Pancreas (tissue), 10 donors: Measurements from ENCODE around the gene GOLGA8M. TPM values are rescaled to one million over a fixed set of nuclear protein-coding genes. Genes with fewer than 3 reads are reported as not detected.
"Not testable (repeated sequence)": the region's sequence is repeated elsewhere in the genome, so short reads cannot be mapped to it uniquely, and the experiment has no call there.

ENCODE experiments used
- ATAC-seq, 4 donors: fragments of 200-7000 bp; cut with Tn5 transposase; one replicate each; pipeline versions ENCODE4 v1.8.0 to v1.9.1; 2020; ENCODE audit warnings: mild to moderate bottlenecking in 4 of 4, moderate library complexity in 4 of 4
- DNase-seq, 6 donors: peaks; one replicate each; pipeline ENCODE4 v3.0.0-alpha.2; 2020
- FAIRE-seq: peaks from 2 replicates; lab custom pipeline; 2012; peaks lifted over from hg19 to GRCh38; lab: Jason Lieb, UNC
- H3K27ac ChIP-seq, 4 donors: fragments of 200-600 bp; sonication (generic); 1 replicate in 3 of 4; 2 replicates in 1 of 4; pipeline versions ENCODE4 v1.5.0 to v1.8.0; 2020
- H3K27me3 ChIP-seq, 4 donors: fragments of 200-600 bp; one replicate each; pipeline ENCODE4 v1.8.0; 2021
- H3K36me3 ChIP-seq, 3 donors: fragments of 200-600 bp; sonication (generic) in 1 of 3; one replicate each; pipeline versions ENCODE4 v1.5.0 to v1.8.0; 2020 to 2021
- H3K4me1 ChIP-seq, 3 donors: fragments of 200-600 bp; one replicate each; pipeline ENCODE4 v1.8.0; 2021
- H3K4me3 ChIP-seq, 4 donors: fragments of 200-600 bp; sonication (generic) in 2 of 4; one replicate each; pipeline versions ENCODE4 v1.5.0 to v1.8.0; 2020 to 2021
- H3K9me3 ChIP-seq, 4 donors: fragments of 200-600 bp; one replicate each; pipeline ENCODE4 v1.8.0; 2021
- WGBS, 2 donors: extraction: QIAGEN DNeasy Blood & Tissue Kit; methylation state at CpG; one replicate each; pipeline ENCODE4 v1.1.7; 2013; 5-methylcytosine and 5-hydroxymethylcytosine counted together
- intact Hi-C, 3 donors: fragments of 100-400 bp; cut with DNase I; formaldehyde crosslinking; loops; one replicate each; pipeline versions ENCODE4 v1.11.1 to v1.14.2; 2022
- polyA plus RNA-seq, 2 donors: library from polyadenylated mRNA; stranded (reverse); fragments of 200-250 nt; gene quantifications; one replicate each; pipeline ENCODE4 v1.2.3, GENCODE V29; 2013
- total RNA-seq, 6 donors: library from RNA; stranded (reverse); fragmentation: NEBNext Ultra II Directional in 4 of 6; extraction: Animal tissue kit (Norgen Biotek cat#: 25700) in 4 of 6; gene quantifications; one replicate each; pipeline versions ENCODE4 v1.2.1 to v1.2.4, GENCODE V29; 2021 to 2023
- donor health status: healthy with polysubstance abuse.
- donor health status: DM: no; HTN: no; CAD: no; lungs with moderate emphysema.
- donor health status: DM: no; HTN: no; CAD: no.
- donor health status: control.
- donor health status: control.
- donor health status: Bipolar disorder and iron deficiency.
- donor health status: DM: yes; HTN: yes; CAD: no.
- donor health status: DM: no; HTN: no; CAD: no.
- donor health status: DM: no; HTN: no; CAD: no.
- donor health status: DM: yes; HTN: yes; CAD: no.

The GOLGA8M gene
- total and polyA plus RNA-seq, 8 donors: 0.69 to 2.1 (median 1.4) TPM

DNA sequence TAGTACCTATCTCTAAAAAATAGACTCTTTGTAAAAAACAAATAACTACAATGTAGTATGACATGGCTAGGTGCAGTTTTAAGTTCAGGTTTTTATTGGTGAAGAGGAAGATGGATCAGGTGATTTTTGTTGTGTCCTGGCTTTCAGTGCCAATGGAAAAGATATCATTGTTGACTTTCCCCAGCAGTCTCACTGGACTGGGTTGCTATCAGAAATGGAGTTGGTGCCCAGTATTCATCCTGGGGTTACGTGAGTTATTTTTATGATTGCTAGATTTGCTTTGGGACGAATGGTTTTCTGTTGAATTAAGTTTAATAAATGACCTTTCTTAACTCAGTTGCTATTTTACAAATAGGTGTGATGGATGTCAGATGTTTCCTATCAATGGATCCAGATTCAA lies 38.7 kb downstream of the GOLGA8M start:
- intact Hi-C loops, H3K9me3 ChIP-seq, H3K4me1 ChIP-seq, H3K4me3 ChIP-seq, DNase-seq, FAIRE-seq, H3K27me3 ChIP-seq, H3K27ac ChIP-seq, H3K36me3 ChIP-seq: not testable (repeated sequence)
- no CpG with 5 or more reads among the region's 2 CpGs for WGBS, 2 donors
- ATAC-seq: peak in 2 of 4 donors; percentile 52 to 73

DNA sequence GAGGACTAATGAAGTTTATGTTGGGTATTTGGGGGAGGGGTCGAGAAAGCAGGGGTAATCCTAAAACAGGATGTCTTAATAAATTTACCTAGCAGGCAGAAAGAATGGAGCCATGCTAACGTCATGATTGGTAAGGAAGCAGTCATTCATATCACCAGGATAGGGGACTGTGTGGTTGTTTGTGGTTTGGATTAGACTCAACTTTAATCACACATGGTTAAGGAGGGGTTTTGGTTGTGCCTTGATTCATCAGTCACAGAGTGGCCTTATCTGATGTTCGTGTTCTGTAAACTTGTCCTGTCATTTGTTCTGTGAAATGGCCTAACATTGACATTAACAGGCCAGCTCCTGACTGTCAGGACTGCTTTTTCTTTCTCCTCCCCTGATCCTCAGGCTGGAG lies 40.1 kb downstream of the GOLGA8M start:
- H3K4me1 ChIP-seq, H3K4me3 ChIP-seq, ATAC-seq, FAIRE-seq, H3K36me3 ChIP-seq, intact Hi-C loops, H3K9me3 ChIP-seq, H3K27me3 ChIP-seq, H3K27ac ChIP-seq, DNase-seq: not testable (repeated sequence)
- WGBS, 2 donors: no CpG with 5 or more reads among the region's 3 CpGs

DNA sequence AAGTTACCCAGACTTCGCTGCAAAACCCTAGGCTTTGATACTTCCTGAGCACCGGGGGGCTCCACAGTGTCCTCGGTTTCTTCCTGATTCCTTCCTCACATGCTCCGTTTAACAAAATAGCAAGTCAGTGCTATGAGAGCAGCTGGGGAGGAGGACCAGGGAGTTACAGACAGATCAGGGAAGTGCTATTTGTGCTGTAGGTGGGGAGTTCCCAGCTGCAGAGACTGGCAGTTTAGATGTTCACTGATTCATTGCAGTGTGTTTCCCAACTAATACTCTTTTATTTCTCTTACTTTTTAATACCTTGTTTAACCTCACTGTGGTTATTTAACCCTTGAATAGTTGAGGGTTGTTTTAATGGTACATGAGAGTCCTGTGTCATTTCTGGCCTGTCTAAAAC lies 45.8 kb downstream of the GOLGA8M start:
- FAIRE-seq, DNase-seq: not testable (repeated sequence)
- WGBS, 2 donors: no CpG with 5 or more reads among the region's 4 CpGs

DNA sequence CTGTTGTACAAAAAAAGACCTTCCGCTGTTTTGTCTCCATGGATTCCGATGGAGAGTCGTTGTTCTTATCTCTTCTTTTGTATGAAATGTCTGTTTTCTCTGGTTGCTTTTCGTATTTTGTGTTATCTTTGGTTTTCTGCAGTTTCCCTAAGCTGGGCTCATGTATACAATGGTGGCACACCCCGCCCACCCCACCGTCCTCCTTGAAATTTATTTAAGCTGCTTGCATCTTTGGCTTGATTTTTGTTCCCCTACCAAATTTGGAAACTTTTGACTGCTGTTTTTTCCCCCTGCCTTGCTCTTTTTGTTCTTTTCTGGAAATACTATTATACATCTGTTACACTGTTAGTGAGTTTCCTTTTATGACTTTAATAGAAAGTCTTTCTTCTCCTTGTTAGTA lies 47.6 kb downstream of the GOLGA8M start:
- not testable (repeated sequence) for FAIRE-seq, DNase-seq
- WGBS, 2 donors: 83 to 86% methylated on average over 6 of the region's 6 CpGs

More for the DNA sequence above, 45.8 kb downstream of the GOLGA8M start:
- H3K4me1 ChIP-seq, H3K27me3 ChIP-seq, H3K4me3 ChIP-seq, intact Hi-C loops, H3K36me3 ChIP-seq, ATAC-seq, H3K27ac ChIP-seq, H3K9me3 ChIP-seq: not testable (repeated sequence)

DNA sequence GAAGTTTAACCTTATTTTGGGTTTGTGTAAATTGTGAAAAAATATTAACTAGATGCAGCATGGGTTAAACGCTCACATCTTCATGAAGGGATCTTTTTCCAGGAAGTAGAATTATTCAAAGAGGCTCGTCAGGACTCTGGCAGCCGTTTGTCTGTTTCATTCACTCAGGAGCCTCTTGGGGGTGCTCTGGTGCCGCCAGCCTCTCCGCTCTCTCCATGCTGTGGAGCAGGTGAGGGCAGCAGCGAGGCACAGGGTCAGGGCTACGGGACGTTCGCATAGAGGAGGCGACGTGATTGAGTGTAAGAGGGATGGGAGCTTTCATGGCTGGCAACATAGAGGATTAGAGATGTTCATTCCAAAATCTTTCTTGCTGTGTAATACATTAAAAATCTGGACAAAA lies 48.5 kb downstream of the GOLGA8M start:
- H3K27me3 ChIP-seq, intact Hi-C loops, FAIRE-seq, H3K36me3 ChIP-seq, H3K27ac ChIP-seq, H3K4me1 ChIP-seq, DNase-seq, H3K4me3 ChIP-seq, H3K9me3 ChIP-seq: not testable (repeated sequence)
- no CpG with 5 or more reads among the region's 11 CpGs for WGBS, 2 donors
- ATAC-seq: peak; percentile 40 to 74 (median 66)

More for the DNA sequence above, 47.6 kb downstream of the GOLGA8M start:
- ATAC-seq, H3K27ac ChIP-seq, H3K27me3 ChIP-seq, H3K9me3 ChIP-seq, H3K4me3 ChIP-seq, H3K36me3 ChIP-seq, intact Hi-C loops, H3K4me1 ChIP-seq: not testable (repeated sequence)

DNA sequence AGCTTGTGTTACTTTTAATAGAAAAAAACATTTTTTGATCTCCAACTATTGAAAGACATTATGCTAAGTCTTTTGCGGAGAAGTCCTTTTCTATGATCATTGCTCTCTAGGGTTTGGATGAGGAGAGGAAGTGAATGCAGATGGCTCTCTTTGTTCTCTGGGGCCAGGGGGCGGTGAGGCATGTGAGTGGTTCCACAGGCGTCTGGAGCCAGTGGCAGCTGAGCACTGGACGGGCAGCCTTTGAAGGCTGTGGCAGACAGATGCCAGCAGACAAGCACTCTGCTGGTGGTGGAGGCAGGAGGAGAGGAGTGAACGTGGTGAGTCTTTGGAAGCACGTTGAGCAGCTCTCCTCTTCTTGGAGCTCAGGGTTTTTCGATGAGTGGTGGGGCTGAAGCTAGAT lies 51.5 kb downstream of the GOLGA8M start:
- FAIRE-seq, intact Hi-C loops, H3K27ac ChIP-seq, DNase-seq, H3K9me3 ChIP-seq, H3K27me3 ChIP-seq, ATAC-seq, H3K36me3 ChIP-seq, H3K4me1 ChIP-seq, H3K4me3 ChIP-seq: not testable (repeated sequence)
- no CpG with 5 or more reads among the region's 7 CpGs for WGBS, 2 donors

DNA sequence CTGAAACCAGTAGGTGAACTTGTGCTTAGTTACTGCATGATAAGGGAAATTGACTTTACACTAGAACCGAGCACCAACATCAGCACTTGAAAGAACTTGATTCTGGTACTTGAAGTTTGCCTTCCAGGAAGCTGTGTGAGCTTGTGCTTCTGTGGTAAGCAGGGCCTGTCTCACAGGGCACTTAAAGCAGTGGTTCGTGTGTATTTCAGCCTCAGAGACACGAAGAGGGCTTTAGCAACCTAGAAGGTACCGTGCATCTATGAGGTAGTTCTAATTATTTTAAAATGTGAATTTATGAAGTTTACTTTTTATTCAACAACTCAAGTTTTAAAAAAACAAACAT lies 56.2 kb downstream of the GOLGA8M start:
- no CpG with 5 or more reads among the region's 4 CpGs for WGBS, 2 donors

DNA sequence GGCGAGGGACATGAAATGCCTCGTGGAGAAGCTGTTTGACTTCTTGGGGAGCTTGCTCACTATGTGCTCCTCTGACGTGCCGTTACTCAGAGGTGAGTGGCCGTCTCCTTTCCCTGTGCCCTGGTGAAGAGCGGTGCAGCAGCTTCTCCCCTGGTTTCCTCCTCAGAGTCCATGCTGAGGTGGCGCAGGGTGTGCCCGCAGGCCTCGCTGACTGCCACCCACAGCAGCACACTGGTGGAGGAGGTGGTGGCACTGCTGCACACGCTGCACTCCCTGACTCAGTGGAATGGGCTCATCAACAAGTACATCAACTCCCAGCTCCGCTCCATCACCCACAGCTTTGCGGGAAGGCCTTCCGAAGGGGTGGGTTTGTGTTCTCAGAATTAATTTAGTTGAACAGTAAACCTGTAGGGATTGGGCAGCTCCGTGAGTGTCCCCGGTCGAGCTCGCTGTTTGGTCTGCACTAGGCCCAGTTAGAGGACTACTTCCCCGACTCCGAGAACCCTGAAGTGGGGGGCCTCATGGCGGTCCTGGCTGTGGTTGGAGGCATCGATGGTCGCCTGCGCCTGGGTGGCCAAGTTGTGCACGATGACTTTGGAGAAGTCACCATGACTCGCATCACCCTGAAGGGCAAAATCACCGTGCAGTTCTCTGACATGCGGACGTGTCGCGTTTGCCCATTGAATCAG lies 56.7 kb downstream of the GOLGA8M start:
- H3K4me3 ChIP-seq, H3K4me1 ChIP-seq, intact Hi-C loops, H3K36me3 ChIP-seq, DNase-seq, ATAC-seq, H3K9me3 ChIP-seq, FAIRE-seq, H3K27me3 ChIP-seq, H3K27ac ChIP-seq: not testable (repeated sequence)
- WGBS, 2 donors: 95 to 96% methylated on average over 20 to 28 of the region's 30 CpGs

More for the DNA sequence above, 56.2 kb downstream of the GOLGA8M start:
- H3K4me3 ChIP-seq, H3K27me3 ChIP-seq, H3K27ac ChIP-seq, H3K36me3 ChIP-seq, DNase-seq, FAIRE-seq, H3K4me1 ChIP-seq, ATAC-seq, H3K9me3 ChIP-seq, intact Hi-C loops: not testable (repeated sequence)

DNA sequence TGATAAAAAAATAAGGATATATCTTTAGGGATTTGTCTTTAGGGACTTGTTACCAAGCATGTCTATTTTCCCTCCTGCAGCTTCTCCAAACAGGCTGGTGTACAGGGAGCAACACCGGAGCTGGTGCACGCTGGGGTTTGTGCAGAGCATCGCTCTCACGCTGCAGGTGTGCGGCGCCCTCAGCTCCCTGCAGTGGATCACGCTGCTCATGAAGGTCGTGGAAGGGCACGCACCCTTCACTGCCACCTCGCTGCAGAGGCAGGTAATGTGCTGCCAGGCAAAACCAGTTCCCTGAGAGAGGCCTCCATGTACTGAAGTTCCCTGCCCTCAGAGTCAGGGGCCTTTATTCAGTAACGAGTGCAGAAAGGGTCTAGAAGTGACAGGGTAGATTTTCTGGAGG lies 58.0 kb downstream of the GOLGA8M start:
- DNase-seq, H3K36me3 ChIP-seq, intact Hi-C loops, H3K27me3 ChIP-seq, H3K9me3 ChIP-seq, ATAC-seq, H3K27ac ChIP-seq, FAIRE-seq, H3K4me3 ChIP-seq, H3K4me1 ChIP-seq: not testable (repeated sequence)
- WGBS, 2 donors: 88 to 92% methylated on average over 1 to 5 of the region's 11 CpGs

DNA sequence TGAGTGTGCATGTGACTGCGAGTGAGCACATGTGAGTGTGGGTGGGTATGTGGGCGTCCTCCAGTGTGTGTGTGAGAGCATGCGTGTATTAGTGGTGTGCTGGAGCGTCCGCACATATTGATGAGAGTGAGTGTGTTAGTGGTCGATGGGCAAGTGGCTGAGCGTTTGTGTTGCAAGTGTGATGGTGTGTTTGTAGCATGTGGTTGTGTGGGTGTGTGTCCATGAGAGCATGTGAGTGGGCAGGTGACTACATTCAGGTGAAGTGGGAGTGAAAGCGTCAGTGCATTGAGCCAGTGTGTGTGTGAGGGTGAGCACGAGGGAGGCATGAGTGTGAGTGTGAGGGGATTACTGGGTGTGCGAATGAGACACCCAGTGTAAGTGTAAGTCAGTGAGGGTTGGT lies 59.7 kb downstream of the GOLGA8M start:
- H3K9me3 ChIP-seq, H3K36me3 ChIP-seq, DNase-seq, H3K4me3 ChIP-seq, H3K4me1 ChIP-seq, ATAC-seq, intact Hi-C loops, FAIRE-seq, H3K27ac ChIP-seq, H3K27me3 ChIP-seq: not testable (repeated sequence)
- WGBS, 2 donors: 96 to 99% methylated on average over 9 to 10 of the region's 10 CpGs
